ENCODE measurements around the gene VPS51. TPM values are rescaled to one million over a fixed set of nuclear protein-coding genes. Genes with fewer than 3 reads are reported as not detected.

Gene VPS51
- total RNA-seq, 1 donor from 2014 or later, result 94.9 TPM

DNA sequence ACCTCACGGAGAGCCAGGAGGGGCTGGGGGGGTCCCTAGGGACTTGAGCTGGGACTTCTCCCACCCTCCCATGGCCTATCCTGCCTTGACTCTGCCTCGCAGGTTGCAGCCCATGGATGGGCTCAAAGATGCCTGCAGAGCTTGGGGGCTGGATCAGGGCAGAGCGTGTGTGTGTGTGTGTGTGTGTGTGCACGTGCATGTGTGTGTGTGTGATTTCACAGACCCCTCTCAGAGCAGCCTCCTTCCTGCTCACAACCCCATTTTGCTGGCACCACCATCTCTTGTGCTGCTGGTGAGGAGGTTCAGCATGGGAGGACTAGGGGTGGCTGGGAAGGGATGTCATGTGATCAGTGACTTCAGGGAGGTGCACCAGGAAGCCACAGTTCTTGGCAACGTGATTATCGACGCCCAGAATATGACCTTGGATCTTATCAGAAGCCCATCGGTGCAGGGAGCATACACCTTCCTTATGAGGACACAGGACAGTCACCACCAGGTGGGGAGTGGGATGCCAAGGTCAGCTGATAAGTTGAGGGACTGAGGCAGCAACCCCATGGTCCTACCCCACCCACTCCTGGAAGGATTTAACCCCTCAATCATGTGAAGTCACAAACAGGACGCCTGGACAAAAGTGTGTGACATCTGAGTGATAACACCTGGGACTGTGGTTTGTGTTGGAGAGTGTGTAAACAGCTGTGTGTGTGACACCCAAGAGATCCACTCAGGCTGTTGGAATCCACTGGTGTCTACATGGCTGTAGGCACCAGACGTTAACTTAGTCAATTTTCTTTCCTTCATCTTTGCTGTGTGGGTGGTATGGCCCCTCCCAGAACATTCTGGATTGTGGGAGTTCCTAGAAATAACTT, 35.8 kb upstream of the VPS51 start:
- no peaks in the 10 kb centered on the region for H3K27me3 ChIP-seq (ENCODE audit: low read depth)
- no peaks in the 10 kb centered on the region for H3K4me1 ChIP-seq
- TF ChIP-seq, protein P1, sequence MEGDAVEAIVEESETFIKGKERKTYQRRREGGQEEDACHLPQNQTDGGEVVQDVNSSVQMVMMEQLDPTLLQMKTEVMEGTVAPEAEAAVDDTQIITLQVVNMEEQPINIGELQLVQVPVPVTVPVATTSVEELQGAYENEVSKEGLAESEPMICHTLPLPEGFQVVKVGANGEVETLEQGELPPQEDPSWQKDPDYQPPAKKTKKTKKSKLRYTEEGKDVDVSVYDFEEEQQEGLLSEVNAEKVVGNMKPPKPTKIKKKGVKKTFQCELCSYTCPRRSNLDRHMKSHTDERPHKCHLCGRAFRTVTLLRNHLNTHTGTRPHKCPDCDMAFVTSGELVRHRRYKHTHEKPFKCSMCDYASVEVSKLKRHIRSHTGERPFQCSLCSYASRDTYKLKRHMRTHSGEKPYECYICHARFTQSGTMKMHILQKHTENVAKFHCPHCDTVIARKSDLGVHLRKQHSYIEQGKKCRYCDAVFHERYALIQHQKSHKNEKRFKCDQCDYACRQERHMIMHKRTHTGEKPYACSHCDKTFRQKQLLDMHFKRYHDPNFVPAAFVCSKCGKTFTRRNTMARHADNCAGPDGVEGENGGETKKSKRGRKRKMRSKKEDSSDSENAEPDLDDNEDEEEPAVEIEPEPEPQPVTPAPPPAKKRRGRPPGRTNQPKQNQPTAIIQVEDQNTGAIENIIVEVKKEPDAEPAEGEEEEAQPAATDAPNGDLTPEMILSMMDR (IDR thresholded peaks at IDR 0.05), result no peak
- no peaks in the 10 kb centered on the region for H3K9me3 ChIP-seq
- no peak overlapping the region for H3K4me3 ChIP-seq
- H3K27ac ChIP-seq, result no peak overlapping the region
- H3K36me3 ChIP-seq, result no peaks in the 10 kb centered on the region
- intact Hi-C loops (cut with DNase I), result no loop called here
- DNase-seq (no peak), ATAC-seq (no peak)

DNA sequence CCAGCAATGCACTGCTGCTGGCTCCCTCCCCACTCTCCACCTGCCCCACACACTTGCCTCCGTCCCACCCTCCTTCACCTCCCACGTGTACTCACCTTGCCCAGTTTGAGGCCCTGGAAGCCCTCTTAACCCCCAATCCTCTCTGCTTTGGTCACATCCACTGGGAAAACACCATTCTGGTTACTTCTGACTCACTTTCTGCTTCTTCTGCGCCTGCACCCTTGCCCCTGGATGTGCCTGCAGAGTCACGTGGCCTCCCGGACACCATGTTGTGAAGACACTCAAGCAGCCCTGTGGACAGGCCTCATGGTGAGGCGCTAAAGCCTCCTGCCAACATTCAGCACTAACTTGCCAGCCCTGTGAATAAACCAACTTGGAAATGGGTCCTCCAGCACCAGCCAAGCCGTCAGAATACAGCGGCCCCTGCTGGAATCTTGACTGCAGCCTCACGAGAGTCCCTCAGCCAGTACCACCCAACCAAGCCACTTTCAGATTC, 35.1 kb upstream of the VPS51 start:
- TF ChIP-seq, protein P1 (IDR thresholded peaks at IDR 0.05), result peak; percentile 30
- Histone ChIP-seq H3K9me3 (no peaks in the 10 kb centered on the region), H3K4me3 (no peak overlapping the region), H3K36me3 (no peaks in the 10 kb centered on the region), H3K27ac (no peak overlapping the region), H3K4me1 (no peaks in the 10 kb centered on the region), H3K27me3 (ENCODE audit: low read depth) (no peaks in the 10 kb centered on the region)
- intact Hi-C loops (cut with DNase I), result no loop called here
- ATAC-seq, result peak in 1 of 2 donors; percentile 44
- DNase-seq, result no peak

DNA sequence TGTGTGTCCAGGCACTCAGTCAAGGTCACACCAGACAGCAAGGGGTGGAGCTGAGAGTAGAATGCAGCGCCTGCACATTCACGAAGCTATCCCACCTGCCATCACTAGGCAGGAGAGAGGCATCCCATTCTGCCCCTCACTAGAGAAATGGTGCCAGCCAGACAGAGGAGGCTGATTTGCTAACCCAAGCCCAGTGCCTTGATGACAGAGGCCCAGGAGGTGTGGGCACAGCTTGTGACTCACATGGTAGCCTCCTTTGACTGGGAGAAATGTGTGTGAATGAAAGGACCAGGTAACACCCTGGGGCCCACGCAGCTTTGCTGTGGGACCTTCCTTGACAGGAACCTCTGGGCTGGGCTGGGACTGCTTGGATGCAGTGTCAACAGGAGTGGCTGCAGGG, 32.5 kb upstream of the VPS51 start:
- H3K9me3 ChIP-seq, result no peaks in the 10 kb centered on the region
- intact Hi-C loops (cut with DNase I), result no loop called here
- TF ChIP-seq, protein P1 (IDR thresholded peaks at IDR 0.05), result no peak
- DNase-seq (no peak), ATAC-seq (no peak)
- H3K36me3 ChIP-seq, result no peaks in the 10 kb centered on the region
- H3K27me3 ChIP-seq (ENCODE audit: low read depth), result no peaks in the 10 kb centered on the region
- H3K4me3 ChIP-seq, result no peak overlapping the region
- H3K27ac ChIP-seq, result no peak overlapping the region
- no peaks in the 10 kb centered on the region for H3K4me1 ChIP-seq

DNA sequence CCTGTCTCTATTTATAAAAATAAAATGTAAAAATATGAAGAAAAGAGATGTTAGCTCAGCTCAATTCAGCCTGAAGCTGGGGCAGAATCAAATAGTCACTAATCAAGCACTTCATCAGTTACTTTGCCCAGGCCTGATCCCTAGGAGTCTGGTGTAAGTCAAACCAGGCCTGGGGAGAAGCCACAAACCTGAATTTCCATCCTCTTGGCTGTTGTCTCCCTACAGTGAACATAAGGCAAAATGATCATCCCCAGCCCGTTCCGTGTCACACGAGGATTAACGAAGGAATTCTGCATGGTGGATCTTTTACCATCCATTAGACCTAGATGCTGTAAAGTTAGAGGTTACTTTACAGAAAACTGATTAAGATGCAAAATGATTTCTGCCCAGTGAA, 31.2 kb upstream of the VPS51 start:
- no peaks in the 10 kb centered on the region for H3K9me3 ChIP-seq
- intact Hi-C loops (cut with DNase I), result no loop called here
- no peak for ATAC-seq
- no peaks in the 10 kb centered on the region for H3K27me3 ChIP-seq (ENCODE audit: low read depth)
- H3K36me3 ChIP-seq, result no peaks in the 10 kb centered on the region
- TF ChIP-seq, protein P1 (IDR thresholded peaks at IDR 0.05), result no peak
- H3K4me1 ChIP-seq, result no peaks in the 10 kb centered on the region
- no peak overlapping the region for H3K4me3 ChIP-seq
- no peak overlapping the region for H3K27ac ChIP-seq
- no peak for DNase-seq

DNA sequence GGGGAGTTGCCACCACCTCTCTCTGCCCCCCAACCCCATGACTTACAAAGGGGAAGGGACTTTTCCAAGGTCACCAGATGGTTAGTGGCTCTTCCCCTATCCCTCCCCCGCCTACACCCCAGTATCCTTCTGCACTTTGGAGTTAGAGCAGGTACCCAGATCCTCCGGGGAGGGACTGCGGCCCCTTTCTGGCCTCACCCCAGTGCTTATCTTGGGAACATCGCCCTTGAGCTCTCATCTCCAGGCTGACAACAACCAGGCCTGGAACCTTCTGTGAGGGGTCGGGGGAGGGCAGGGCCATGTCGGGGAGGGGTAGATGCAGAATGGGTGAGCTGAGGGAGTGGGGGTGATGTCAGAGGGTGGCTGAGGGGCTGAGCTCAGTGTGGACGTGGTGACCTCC, 30.2 kb upstream of the VPS51 start:
- H3K4me1 ChIP-seq, result no peaks in the 10 kb centered on the region
- no peaks in the 10 kb centered on the region for H3K36me3 ChIP-seq
- DNase-seq (no peak), ATAC-seq (no peak)
- no peak overlapping the region for H3K4me3 ChIP-seq
- H3K9me3 ChIP-seq, result no peaks in the 10 kb centered on the region
- TF ChIP-seq, protein P1 (IDR thresholded peaks at IDR 0.05), result no peak
- intact Hi-C loops (cut with DNase I), result no loop called here
- no peaks in the 10 kb centered on the region for H3K27me3 ChIP-seq (ENCODE audit: low read depth)
- H3K27ac ChIP-seq, result no peak overlapping the region

Measured in lower lobe of right lung (tissue), 2 donors.